NB4 (cell line): ENCODE data around the gene DENND2C.

Experiments
- DNase-seq: peaks from one replicate; pipeline ENCODE4 v3.0.0; 2010; ENCODE audit warnings: low read depth
- H3K4me3 ChIP-seq: one replicate; pipeline ENCODE4 v1.5.1; 2011; ENCODE audit warnings: mild to moderate bottlenecking, low read depth, low read length, moderate library complexity
- CTCF ChIP-seq: IDR thresholded peaks from one replicate; pipeline ENCODE4 v1.5.1; 2012; ENCODE audit warnings: low read depth, low read length
- MAX ChIP-seq: IDR thresholded peaks from 2 replicates; pipeline ENCODE4 v1.6.1; 2011; ENCODE audit warnings: low read depth, low read length
- MYC ChIP-seq: IDR thresholded peaks from 2 replicates; pipeline ENCODE4 v1.6.1; 2011; ENCODE audit warnings: low read depth, low read length
- POLR2A ChIP-seq: IDR thresholded peaks from 2 replicates; pipeline ENCODE4 v1.6.1; 2011; ENCODE audit warnings: mild to moderate bottlenecking; ENCODE audit not compliant: insufficient read length; ENCODE audit errors: extremely low read depth

DENND2C gene

DNA sequence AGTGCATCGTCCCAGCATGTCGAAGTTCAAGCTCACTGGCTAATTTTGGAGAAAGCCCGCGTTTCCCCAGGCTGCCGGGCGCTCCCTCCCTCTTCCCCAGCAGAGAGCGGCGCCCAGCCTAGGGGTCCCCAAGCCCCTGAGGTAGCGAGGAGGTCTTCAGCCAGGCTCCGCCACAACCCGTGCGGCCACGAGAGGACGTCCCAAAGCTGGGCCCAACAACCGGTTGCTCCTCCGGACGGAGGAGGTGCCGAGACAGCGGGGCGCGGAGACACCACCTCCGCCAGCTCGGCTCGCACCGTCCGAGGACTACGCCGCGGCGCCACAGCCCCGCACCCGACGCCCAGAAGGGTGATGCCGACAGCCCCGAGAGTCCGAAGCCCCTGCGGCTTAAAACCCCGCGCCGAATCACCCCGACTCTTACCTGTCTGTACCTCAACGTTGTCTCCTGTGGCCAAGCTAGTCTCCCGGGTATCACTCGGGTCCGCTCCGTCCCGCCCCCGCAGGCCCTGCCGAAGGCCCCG is at the start of gene DENND2C:
Gene DENND2C, minus strand, starts transcription at position 488 of the 521 bp plus-strand sequence. CDS start 44,065 bp downstream, outside the sequence.
- no peak for TF ChIP-seq MAX
- peak; percentile 66 for DNase-seq
- peak within 1 kb of the TSS; percentile 54 for H3K4me3 ChIP-seq

- peak; percentile 30 for DNase-seq
- H3K4me3 ChIP-seq = no peak overlapping the region
- TF ChIP-seq MAX = no peak
- TF ChIP-seq POLR2A = no peak
- TF ChIP-seq MYC = no peak
- TF ChIP-seq CTCF = no peak
Measured at GRCh38 chr1:114719424-114719787, 49.6 kb upstream of the DENND2C start.

DNA sequence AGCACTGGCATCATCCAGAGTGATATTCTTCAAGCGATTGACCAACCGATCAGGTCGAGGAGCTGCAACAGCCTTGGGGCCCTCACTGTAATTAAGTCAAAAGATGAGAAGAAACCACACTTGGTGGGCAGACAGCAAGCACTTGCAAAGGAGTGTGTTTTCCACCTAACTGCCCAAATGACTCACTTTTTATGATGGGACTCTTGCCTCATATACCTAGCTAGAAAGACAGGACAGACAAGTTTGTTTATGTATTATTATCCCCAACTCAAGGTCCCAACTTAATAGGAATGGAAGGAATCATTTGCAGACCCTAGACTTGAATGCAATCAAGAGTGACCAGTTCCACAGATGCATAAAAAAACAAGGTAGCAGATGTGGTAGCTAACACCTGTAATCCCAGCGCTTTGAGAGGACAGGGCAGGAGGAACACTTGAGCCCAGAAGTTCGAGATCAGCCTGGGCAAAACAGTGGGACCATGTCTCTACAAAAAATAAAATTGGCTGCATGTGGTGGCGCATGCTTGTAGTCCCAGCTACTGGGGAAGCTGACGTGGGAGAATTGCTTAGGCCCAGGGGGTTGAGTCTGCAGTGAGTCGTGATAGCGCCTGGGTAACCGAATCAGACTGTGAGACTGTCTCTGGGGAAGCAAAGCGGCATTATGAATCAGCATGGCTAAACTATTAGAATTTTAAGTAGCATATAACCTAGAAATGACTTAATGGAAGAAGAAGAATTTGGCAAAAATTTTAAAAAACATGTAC is 49.0 kb upstream of the DENND2C start:
- TF ChIP-seq CTCF = no peak
- no peak for TF ChIP-seq MAX
- no peak for TF ChIP-seq POLR2A
- TF ChIP-seq MYC = no peak
- peak; percentile 56 for DNase-seq
- no peak overlapping the region for H3K4me3 ChIP-seq

DNA sequence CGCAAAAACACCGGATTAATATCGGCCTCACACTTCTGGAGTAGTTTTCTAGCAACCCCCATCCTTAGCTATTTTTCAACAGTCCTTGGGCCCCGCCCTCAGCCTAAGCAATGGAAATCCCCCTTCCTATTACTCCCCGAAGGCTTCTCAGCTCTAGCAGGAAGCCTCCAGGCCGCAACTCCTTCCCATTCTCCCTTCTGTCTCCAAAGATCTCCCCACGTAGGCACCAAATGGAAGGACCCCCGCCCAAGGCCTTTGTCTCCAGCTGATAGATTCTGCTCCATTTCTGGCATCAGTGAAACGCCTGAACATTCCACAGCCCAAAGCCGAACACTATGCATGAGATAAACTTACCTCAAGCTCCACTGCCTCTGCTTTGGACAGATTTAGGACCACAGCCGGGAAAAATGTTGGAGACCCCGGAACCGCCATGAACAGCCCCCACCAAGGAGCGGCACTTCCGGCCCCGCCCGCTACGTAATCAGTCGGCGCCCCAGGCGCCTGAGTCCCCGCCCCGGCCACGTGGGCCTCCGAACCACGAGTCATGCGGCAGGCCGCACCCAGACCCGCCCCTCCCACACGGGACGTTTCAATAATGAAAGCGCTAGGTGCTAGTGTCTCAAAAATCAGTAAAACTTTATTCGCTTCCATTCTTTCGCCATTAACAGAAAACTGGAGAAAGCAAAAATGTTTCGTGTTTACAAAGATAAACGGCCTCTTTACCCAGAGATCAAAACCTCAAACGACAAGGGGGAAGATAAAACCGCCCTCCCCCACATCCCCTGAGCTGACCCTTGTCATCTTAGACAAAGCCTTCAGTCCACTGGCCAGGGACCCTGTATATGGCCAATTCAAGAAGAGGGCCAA is 46.7 kb upstream of the DENND2C start, which contains the start of gene NRAS:
Gene NRAS, minus strand, starts transcription at position 468 of the 867 bp plus-strand sequence. CDS start 611 bp downstream, outside the sequence.
- TF ChIP-seq MAX (peak; percentile 99), MYC (peak; percentile 100), CTCF (no peak), POLR2A (peak; percentile 59)
- DNase-seq = peak; percentile 92
- H3K4me3 ChIP-seq = peak within 1 kb of the TSS; percentile 94

DNA sequence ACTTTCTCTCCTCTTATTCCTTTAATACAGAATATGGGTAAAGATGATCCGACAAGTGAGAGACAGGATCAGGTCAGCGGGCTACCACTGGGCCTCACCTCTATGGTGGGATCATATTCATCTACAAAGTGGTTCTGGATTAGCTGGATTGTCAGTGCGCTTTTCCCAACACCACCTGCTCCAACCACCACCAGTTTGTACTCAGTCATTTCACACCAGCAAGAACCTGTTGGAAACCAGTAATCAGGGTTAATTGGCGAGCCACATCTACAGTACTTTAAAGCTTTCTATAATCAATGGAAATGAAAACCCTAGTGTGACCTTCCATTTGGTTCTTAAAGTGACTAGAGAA is 46.1 kb upstream of the DENND2C start:
- no peak for TF ChIP-seq POLR2A
- TF ChIP-seq CTCF = no peak
- no peak for TF ChIP-seq MAX
- TF ChIP-seq MYC = no peak
- peak overlapping the region; percentile 94 for H3K4me3 ChIP-seq
- DNase-seq = no peak

GRCh38 chr1:114712977-114713376 is 43.1 kb upstream of the DENND2C start:
- no peak for TF ChIP-seq MYC
- no peak for TF ChIP-seq POLR2A
- no peak for TF ChIP-seq CTCF
- TF ChIP-seq MAX = no peak
- no peak overlapping the region for H3K4me3 ChIP-seq
- DNase-seq = no peak
